ENCODE results near the gene PATL1.

The PATL1 gene

GRCh38 chr11:59614277-59615119, 54.3 kb downstream of the PATL1 start:
- DNase-seq: no peak

- peak; percentile 73 for DNase-seq
Measured at GRCh38 chr11:59611570-59612565, 57.0 kb downstream of the PATL1 start.

- DNase-seq: no peak
Measured at GRCh38 chr11:59610289-59610688, 58.5 kb downstream of the PATL1 start.

GRCh38 chr11:59607703-59608454, 61.0 kb downstream of the PATL1 start:
- DNase-seq: no peak

- no peak for DNase-seq
Measured at GRCh38 chr11:59602432-59602831, 66.4 kb downstream of the PATL1 start.

GRCh38 chr11:59601788-59602187, 67.0 kb downstream of the PATL1 start:
- no peak for DNase-seq

GRCh38 chr11:59600636-59601035, 68.2 kb downstream of the PATL1 start:
- DNase-seq: no peak

- DNase-seq: no peak
Measured at GRCh38 chr11:59600234-59600633, 68.6 kb downstream of the PATL1 start.

GRCh38 chr11:59598961-59599360, 69.9 kb downstream of the PATL1 start:
- DNase-seq: no peak

All from NCI-H1105 (cell line).